Activated CD8-positive, alpha-beta memory T cell treated with anti-CD3 and anti-CD28 coated beads, Interleukin-2, amount 50 U/mL, for 1 hour (primary cell): Measurements from ENCODE around the gene NTN3.
"Not testable (repeated sequence)": the region's sequence is repeated elsewhere in the genome, so short reads cannot be mapped to it uniquely, and the experiment has no call there.

Experiments
- DNase-seq: peaks from one replicate; pipeline ENCODE4 v3.0.0-alpha.2; 2020; ENCODE audit errors: extremely low read depth

The NTN3 gene

DNA sequence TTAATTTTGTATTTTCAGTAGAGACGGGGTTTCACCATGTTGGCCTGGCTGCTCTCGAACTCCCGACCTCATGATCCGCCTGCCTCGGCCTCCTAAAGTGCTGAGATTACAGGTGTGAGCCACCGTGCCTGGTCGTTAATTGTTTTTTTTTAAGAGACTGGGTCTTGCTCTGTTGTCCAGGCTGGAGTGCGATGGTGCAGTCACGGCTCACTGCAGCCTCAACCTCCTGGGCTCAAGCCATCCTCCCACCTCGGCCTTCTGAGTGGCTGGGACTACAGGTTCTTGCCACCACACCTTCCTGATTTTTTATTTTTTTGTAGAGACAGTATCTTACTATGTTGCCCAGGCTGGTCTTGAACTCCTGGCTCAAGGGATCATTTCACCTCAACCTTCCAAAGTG lies 8.9 kb downstream of the NTN3 start:
- DNase-seq = not testable (repeated sequence)

DNA sequence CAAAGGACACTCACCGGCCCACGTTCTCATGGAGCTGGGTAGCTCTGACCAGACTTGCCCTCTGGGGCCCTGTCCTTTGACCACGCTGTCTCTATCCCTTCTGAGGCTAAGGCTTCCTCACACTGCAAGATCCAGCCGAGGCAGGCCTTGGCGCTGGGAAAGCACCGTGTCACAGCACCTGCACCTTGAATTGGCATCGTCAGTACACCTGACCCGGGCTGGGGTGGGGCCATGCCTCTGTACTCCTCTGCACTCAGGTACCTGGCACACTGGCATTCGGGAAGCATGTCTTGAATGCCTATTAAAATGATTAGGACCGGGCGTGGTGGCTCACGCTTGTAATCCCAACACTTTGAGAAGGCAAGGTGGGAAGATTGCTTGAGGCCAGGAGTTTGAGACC lies 9.9 kb downstream of the NTN3 start:
- DNase-seq = no peak

DNA sequence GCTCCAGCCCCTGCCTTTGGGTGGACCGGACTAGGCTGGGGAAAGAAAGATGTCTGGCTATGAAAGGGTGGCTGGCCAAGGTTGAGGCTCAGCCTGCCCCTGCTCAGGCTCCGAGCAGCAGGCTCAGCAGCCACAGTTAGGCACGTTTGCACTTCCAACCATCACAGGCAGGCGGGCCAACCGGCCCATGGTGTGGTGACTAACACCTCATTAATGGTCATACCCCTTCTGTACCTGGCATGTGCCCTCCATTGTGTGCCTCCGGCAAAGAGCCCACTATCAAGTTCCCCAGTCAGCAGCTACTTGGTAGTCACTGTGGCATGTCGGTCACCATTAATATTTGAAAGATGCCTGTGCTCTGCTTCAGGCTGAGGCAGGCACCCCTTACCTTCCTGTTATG lies 10.6 kb downstream of the NTN3 start:
- no peak for DNase-seq

DNA sequence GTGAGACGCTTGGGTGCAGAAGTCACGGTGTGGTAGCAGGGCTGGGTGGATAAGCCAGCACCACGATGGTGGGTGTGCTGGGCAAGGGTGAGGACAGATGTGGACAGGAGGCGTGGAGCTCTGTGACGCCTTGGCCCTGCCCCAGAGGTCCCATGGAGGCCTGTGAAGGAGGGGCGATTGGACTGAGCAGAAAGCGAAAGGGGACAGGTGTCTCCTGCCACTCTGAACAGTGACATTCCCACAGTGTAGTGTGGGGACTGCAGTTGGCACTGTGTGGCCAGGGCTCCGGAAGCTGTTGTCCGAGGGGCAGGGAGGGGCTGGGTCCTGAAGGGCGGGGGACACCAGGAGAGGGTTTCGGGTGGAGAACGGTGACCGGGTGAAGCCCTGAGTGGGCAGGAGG lies 11.2 kb downstream of the NTN3 start:
- DNase-seq = no peak

DNA sequence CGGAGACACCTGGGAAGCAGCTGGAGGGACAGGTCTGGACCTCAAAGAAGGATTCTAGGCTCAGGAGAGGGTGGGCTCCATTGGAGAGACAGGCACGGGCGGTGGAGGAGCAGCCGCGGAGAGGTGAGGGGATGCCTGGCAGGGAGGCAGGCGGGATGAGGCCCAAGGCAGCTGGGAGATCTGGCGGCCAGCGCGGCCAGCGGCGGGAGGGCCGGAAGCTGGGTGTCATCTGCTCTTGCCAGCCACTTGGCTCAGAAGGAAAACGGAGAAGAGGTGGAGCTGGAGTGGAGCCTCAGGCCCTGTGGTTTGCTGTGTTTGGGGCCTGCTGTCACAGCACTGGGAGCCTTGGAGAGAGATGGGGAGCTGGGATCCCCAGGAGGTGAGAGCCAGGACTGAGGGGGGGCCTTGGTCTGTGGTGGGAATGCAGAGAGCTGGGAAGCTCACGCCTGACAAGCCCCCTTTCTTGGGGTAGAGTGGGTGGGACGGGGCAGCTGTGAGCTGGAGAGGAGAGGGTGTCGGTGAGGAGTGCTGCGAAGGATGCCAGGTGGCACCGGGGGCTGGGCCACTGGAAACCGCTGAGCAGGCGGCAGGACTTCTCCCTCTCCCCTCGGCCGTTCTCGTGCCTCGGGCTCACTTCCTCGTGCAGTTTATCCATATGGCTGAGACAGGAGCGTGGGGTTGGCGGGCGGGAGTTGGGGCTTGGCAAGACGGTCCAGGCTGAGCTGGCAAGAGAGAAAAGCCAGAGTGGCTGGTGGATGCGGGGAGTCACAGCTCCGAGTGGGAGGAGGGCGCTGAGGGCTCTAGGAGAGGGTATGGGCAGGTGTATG lies 11.8 kb downstream of the NTN3 start:
- no peak for DNase-seq

DNA sequence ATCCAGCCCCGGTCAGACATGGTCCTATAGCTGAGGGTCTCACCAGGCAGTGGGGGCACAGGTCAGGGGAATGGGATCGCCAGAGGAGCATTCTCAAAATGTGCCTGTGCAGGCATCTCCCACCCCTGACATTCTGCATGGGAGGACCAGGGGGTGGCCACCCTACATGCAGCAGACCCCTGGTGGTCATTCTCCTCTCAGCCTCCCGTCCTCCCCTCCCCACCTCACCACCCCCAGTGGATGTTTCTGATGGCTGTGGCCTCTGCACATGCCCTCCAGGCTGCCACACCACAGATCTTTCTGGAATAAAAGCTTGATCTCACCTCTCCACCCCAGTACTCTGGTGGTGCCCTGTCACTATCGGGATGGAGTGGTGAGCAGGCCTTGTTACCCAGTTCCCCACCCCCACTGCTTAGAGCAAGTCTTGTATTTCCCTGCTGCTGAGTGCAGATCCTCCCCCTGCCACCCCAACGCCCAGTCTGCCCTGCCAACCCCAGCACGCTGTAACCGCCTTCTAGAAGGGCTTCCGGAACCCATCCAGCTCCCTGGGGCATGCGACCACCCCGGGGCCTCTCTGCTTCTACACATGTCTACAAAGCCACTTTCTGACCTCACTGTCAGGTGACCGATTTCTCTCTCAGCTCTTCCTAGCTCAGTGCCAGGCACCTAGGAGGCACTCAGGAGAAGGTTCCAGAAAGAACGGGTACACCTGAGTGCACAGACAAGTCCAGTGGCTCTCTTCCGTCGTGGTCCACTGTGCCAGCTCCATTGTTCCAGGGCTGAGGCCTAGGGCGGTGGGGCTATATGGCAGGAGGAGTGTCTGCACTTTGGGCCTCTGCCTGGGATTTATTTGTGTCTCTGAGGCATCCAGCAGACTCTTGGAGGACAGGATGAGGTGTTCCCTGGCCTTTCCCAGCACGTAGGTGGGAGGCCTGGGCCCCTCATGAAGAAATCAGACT lies 13.1 kb downstream of the NTN3 start:
- no peak for DNase-seq

DNA sequence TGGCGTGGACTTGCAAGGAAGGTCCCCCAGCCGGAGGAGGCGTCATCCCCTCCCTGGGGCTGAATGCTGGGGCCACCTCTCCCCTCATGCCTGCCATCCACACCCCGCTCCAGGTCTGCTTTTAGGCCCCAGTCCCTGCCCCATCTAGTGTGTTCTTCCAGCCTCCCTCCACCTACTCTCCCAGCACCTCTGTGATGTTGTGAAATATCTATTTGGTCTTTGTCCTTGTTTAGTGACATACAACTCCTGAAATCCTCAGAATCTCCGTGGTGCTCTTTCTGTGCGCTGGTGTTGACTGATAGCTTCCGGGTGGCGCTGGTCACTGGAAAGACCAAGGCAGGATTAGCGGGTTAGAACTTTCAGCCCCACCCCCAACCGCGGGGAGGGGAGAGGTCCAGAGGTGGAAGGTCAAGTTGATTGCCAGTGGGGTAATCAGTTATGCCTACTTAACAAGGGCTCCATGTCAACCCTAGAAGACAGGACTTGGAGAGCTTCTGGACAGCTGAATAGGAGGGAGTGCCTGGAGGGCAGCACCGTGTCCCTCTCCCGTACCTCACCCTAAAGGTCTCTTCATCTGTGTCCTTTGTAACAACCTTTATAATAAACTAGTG lies 13.9 kb downstream of the NTN3 start:
- no peak for DNase-seq

DNA sequence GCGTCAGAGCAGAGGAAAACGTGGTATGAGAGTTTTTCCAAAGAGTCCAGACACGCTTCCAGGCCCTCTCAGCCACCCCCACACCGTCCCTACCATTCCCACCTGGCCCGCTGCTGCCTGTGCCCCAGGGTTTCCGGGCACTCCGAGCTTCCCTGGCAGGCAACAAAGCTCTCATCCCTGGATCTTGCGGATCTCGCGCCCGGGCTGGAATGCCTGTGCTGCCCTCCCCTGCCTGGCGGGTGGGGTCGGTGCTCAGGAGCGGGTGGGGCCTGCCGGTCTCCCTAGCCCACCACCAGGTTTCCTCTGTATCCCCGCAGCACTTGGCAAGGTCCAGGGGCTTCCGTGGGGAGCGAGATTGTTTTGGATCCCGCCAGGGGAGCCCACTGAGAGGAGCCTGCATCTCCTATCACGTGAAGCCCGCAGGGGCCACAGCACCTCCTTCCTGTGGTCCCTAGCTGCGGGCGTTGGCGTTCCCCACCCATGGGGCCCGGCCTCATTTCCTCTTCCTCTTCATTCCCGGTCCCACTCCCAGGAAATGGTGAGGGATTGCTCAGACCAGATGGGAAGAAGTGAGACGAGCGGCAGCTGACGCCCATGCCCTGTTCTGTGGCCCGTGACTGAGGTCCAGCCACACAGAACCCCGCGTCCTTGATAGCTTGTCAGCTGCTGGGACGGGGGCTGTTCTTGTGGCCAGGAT lies 14.9 kb downstream of the NTN3 start:
- DNase-seq = no peak

DNA sequence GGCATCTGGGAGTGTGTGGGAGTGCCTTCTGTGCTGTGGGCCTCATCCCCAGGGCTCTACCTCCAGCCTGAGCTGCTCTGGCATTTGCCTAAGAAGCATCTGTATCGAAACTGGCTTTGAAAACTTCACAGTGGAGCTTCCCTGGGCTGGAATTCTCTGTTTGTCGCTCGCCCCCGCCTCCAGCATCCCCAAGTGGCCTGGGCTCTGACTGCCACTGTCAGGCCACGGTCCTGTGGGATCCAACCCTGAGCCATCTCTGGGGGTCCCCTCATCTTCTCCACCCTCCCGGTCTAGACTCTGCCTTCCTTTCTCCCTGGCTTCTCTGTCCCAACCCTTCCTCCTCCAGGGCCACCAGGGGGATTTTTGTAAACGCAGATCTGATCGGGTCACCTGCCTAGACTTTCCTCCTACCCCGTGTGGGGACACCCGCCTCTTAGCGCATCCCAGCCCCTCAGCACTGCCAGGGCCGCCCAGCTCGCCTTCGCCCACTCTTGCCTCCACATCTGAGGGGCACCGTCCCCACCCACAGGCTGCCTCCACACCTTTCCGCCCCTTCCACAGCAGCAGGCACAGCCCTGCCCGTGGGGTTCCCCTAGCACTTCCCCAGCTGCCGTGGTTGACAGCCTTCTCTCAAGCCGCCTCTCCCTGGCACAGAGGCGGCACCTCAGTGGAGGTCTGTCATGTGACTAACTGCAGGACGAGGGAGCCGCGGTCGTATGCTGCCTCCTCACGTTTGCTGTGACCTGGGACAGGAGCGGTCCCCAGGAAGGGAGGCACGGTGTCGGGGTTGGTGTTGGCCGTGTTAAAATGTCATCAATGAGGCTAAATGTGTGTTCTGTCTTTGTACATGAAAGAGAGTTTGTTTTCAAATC lies 15.8 kb downstream of the NTN3 start:
- DNase-seq = peak; percentile 53

DNA sequence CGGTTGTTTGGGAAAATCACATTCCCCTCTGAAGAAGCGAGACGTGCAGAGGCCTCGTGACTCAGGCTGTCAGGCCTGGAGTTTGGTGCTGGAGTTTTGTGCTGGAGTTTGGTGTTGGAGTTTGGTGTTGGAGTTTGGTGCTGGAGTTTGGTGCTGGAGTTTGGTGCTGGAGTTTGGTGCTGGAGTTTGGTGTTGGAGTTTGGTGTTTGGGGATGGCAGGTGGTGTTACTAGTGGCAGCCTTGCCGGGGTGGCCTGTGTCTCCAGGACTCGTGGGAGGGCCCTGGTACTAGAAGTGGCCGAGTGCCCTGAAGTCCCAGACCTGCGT lies 16.4 kb downstream of the NTN3 start:
- no peak for DNase-seq

DNA sequence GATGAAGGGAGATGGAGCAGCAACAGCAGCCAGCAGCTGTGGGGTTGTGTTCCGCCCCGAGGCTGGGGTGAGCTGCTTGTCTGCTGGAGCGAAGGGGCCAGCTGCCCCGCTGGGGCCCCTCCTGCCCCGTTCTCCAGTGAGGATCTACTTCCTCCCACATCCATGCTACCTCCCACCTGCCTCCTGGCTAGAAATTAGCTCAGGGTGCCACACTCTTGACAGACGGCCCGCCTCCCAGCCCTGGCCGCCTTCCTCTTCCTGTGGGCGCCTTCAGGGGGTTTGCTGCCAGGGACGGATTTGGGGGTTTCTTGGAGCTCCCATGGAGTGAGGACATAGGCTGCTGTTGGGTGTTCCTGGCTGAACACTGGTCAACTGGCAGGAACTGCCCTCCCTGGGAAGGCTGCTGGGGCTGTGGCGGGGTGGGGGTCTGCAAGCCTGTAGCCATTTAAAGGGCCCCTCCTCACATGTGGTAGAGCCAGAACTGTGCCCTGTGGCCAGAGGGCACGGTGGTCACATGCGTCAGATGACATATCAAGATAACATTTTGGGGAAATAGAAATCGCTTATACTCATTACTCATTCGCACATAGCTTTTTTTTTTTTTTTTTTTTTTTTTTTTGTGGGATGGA lies 16.9 kb downstream of the NTN3 start:
- DNase-seq = no peak

DNA sequence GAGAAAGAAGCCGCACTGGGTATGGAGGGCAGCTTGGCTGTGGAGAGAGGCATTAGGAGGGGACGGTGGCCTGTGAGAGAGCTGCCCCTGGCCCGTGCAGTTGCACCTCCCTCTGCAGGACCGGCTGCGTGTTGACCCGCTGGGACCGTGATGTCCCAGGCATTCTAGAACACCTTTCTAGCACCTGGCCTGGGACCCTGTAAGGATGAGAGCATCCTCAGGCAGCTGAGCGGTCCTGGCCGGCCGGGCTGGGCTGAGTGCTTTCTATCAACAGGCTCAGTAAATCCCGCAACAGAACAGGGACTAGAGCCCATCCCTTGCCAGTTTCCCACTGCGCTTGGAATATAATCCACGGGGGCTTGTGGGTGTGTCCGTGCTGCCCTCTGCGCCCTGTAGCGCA lies 18.5 kb downstream of the NTN3 start:
- DNase-seq = no peak

DNA sequence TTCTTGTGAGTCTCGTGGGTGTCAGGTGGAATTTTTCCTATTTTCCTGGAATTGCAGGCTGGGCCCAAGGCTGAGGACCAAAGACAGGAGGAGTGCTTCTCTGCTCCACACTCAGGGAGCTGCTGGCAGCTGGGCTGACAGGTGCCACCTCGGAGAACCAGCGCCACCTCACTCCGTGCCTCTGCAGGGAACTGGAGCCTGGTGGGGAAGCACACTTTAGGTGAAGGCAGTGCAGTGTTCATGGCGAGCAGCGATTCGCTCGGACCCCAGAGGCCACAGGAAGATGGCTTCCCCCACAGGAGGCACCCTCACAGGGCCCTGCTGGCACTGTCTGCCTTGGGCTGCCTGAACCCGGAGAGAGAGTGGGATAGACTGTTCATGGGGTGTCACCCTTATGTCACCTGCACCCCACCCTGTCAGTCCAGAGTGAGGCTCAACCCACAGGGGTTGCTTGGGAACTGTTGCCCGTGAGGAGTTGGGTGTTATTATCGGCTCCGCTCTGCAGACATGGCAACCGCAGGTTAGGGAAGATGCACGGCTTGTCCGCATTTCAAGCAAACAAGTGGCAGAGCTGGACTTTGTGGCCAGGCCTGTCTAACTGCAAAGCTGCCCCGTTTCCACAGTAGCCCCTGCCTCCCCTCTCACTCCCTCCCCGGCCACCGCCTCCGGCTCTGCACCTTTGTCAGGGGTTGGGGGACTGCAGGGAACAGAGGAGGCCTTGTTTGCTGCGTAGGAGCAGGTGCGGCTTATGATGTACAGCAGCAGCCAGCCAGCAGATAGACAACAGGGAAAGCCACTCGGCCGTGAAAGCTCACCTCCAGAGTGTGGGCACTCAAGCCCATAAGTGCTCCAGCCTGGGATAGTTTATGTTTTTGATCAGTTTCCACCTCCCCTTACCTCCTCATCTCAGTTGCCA lies 19.4 kb downstream of the NTN3 start:
- no peak for DNase-seq

DNA sequence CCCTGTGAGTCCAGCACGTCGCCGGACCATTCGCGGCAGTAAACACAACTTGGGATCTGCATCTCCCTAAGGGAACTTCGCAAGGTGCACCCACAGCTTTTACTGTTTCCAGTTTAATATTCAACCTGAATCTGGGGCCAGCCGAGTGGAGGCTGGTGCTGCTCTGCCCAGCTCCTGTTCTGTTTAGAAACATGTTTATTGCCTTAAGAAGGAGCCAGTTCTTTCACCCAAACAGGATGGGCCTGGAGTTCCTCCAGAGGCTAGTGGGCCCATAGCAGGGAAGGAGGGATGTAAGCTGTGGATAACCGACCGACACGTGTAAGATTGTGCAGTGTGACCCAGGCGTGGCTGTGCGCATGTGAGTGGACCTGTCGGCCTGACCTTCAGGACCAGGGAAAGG lies 21.2 kb downstream of the NTN3 start:
- DNase-seq = no peak

DNA sequence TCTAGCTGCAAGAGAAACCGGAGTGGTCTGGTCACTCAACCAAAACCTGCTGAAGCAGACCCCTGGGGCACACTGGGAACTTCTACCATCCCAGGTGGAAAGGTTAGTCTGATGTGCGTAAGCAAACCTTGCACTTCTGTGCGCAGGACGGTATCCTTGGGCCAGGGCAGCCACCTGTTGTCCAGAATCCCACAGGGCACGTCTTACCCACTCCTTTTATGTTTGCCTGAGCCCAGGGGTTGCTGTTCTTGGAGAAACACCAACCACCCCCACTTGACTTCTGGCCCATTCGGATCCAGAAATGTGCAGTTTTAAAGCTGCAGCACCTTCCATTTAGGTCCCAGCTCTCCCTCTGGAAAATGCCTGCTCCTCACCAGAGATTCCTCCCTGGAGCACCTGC lies 22.5 kb downstream of the NTN3 start:
- DNase-seq = no peak

DNA sequence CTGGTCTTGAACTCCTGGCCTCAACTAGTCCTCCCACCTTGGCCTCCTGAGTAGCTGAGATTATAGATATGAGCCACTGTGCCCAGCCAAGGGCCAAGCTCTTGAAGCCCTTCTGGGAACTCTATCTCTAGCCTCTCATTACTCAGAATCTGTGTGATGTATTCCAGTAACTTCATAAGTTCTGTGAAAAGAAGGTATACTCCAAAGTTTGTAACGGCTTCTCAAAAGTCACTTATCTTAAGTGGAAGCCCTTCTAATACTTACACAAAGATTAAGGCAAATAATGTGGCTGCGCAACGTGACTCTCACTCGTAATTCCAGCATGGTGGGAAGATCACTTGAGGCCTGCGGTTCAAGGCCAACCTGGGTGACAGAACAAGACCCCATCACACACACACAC lies 23.5 kb downstream of the NTN3 start:
- no peak for DNase-seq

DNA sequence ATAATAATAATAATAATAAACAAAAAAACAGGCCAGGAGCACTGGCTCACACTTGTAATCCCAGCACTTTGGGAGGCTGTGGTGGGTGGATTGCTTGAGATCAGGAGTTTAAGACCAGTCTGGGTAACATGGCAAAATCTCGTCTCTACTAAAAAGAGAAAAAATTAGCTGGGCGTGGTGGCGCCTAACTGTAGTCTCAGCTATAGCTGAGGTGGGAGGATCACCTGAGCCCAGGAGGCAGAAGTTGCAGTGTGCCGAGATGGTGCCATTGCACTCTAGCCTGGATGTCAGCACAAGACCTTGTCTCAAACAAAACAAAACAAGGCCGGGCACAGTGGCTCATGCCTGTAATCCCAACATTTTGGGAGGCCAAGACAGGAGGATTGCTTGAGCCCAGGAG lies 23.9 kb downstream of the NTN3 start:
- DNase-seq = no peak

DNA sequence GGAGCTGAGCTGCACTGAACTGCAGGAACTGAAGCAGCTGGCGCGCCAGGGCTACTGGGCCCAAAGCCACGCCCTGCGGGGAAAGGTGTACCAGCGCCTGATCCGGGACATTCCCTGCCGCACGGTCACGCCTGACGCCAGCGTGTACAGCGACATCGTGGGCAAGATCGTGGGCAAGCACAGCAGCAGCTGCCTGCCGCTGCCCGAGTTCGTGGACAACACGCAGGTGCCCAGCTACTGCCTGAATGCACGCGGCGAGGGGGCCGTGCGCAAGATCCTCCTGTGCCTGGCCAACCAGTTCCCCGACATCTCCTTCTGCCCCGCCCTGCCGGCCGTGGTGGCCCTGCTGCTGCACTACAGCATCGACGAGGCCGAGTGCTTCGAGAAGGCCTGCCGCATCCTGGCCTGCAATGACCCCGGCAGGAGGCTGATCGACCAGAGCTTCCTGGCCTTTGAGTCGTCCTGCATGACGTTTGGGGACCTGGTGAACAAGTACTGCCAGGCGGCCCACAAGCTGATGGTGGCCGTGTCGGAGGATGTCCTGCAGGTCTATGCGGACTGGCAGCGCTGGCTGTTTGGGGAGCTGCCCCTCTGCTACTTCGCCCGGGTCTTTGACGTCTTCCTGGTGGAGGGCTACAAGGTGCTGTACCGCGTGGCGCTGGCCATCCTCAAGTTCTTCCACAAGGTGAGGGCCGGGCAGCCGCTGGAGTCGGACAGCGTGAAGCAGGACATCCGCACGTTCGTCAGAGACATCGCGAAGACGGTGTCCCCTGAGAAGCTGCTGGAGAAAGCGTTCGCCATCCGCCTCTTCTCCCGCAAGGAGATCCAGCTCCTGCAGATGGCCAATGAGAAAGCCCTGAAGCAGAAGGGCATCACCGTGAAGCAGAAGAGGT lies 25.4 kb downstream of the NTN3 start:
- no peak for DNase-seq
